BLaER1 treated with 17β-estradiol and CSF1 and Interleukin-3, amounts not matched to agents 10 nM and 100 nM (cell line): ENCODE measurements around the gene FXYD6.

Source experiments
- H3K27ac ChIP-seq, 11 experiments: shearing (Covaris generic); formaldehyde crosslinking; 2 replicates each; pipeline ENCODE4 v1.8.1; 2022
- H3K27me3 ChIP-seq, 11 experiments: shearing (Covaris generic); formaldehyde crosslinking; 2 replicates each; pipeline ENCODE4 v1.8.1; 2022
- H3K36me3 ChIP-seq, 11 experiments: shearing (Covaris generic); formaldehyde crosslinking; 2 replicates each; pipeline ENCODE4 v1.8.1; 2022
- H3K4me1 ChIP-seq, 10 experiments: shearing (Covaris generic); formaldehyde crosslinking; 2 replicates each; pipeline ENCODE4 v1.8.1; 2022
- H3K4me2 ChIP-seq, 11 experiments: shearing (Covaris generic); formaldehyde crosslinking; 2 replicates each; pipeline ENCODE4 v1.8.1; 2022
- H3K4me3 ChIP-seq, 10 experiments: shearing (Covaris generic); formaldehyde crosslinking; 2 replicates each; pipeline ENCODE4 v1.8.1; 2022
- H3K9ac ChIP-seq, 11 experiments: shearing (Covaris generic); formaldehyde crosslinking; 2 replicates each; pipeline ENCODE4 v1.8.1; 2022
- H3K9me3 ChIP-seq, 11 experiments: shearing (Covaris generic); formaldehyde crosslinking; replicated peaks in 1 of 11; 2 replicates each; pipeline ENCODE4 v1.8.1; 2022
- H4K20me1 ChIP-seq, 11 experiments: shearing (Covaris generic); formaldehyde crosslinking; 2 replicates each; pipeline ENCODE4 v1.8.1; 2022
- Cebpa-rat ChIP-seq, 11 experiments: shearing (Covaris generic); IDR thresholded peaks; 2 replicates each; pipeline ENCODE4 v1.8.1; 2022

Gene FXYD6

GRCh38 chr11:117882311-117882905 lies 6.0 kb upstream of the FXYD6 start:
- no peaks in the 10 kb centered on the region for H3K4me1 ChIP-seq
- no peak overlapping the region for H3K27ac ChIP-seq
- H3K9me3 ChIP-seq, result no peaks in the 10 kb centered on the region
- H3K36me3 ChIP-seq, result no peaks in the 10 kb centered on the region
- peaks cover 16 to 33% (median 27%) of the 10 kb centered on the region in 11 experiments for H3K27me3 ChIP-seq
- peaks cover 0 to 3% (median 0%) of the 10 kb centered on the region in 11 experiments; a peak in 5 of 22 replicates for H4K20me1 ChIP-seq
- no peak for TF ChIP-seq Cebpa-rat (IDR thresholded peaks at IDR 0.05)
- no peak overlapping the region for H3K4me2 ChIP-seq
- no peak overlapping the region for H3K4me3 ChIP-seq
- H3K9ac ChIP-seq, result no peak overlapping the region

GRCh38 chr11:117881217-117881616 lies 4.8 kb upstream of the FXYD6 start:
- no peak for TF ChIP-seq Cebpa-rat (IDR thresholded peaks at IDR 0.05)
- Histone ChIP-seq H3K9me3 (no peaks in the 10 kb centered on the region), H3K27ac (no peak overlapping the region), H3K36me3 (no peaks in the 10 kb centered on the region), H3K4me3 (no peak overlapping the region), H4K20me1 (peaks cover 0 to 11% (median 0%) of the 10 kb centered on the region in 11 experiments; a peak in 7 of 22 replicates), H3K4me1 (peaks cover 1 to 10% (median 2%) of the 10 kb centered on the region in 10 experiments; a peak in 18 of 20 replicates), H3K9ac (no peak overlapping the region), H3K4me2 (no peak overlapping the region), H3K27me3 (peaks cover 28 to 44% (median 39%) of the 10 kb centered on the region in 11 experiments)

- H3K27me3 ChIP-seq, result peaks cover 42 to 59% (median 53%) of the 10 kb centered on the region in 11 experiments
- H3K27ac ChIP-seq, result no peak overlapping the region
- H4K20me1 ChIP-seq, result peaks cover 0 to 18% (median 0%) of the 10 kb centered on the region in 11 experiments; a peak in 8 of 22 replicates
- no peak overlapping the region for H3K4me2 ChIP-seq
- no peak overlapping the region for H3K4me3 ChIP-seq
- peaks cover 12 to 21% (median 15%) of the 10 kb centered on the region in 10 experiments; a peak in 19 of 20 replicates for H3K4me1 ChIP-seq
- H3K36me3 ChIP-seq, result no peaks in the 10 kb centered on the region
- no peak for TF ChIP-seq Cebpa-rat (IDR thresholded peaks at IDR 0.05)
- no peak overlapping the region for H3K9ac ChIP-seq
- H3K9me3 ChIP-seq, result no peaks in the 10 kb centered on the region
Measured at GRCh38 chr11:117879516-117880480, 3.3 kb upstream of the FXYD6 start.

GRCh38 chr11:117878939-117879475 lies 2.5 kb upstream of the FXYD6 start:
- TF ChIP-seq Cebpa-rat (IDR thresholded peaks at IDR 0.05), result no peak
- Histone ChIP-seq H3K27me3 (peaks cover 50 to 67% (median 61%) of the 10 kb centered on the region in 11 experiments), H3K4me2 (no peak overlapping the region), H4K20me1 (peaks cover 0 to 18% (median 0%) of the 10 kb centered on the region in 11 experiments; a peak in 8 of 22 replicates), H3K4me3 (no peak overlapping the region), H3K36me3 (no peaks in the 10 kb centered on the region), H3K4me1 (peaks cover 19 to 29% (median 23%) of the 10 kb centered on the region in 10 experiments; a peak in 19 of 20 replicates), H3K9me3 (no peaks in the 10 kb centered on the region), H3K9ac (no peak overlapping the region), H3K27ac (no peak overlapping the region)

GRCh38 chr11:117878314-117878938 lies 2.0 kb upstream of the FXYD6 start:
- TF ChIP-seq Cebpa-rat (IDR thresholded peaks at IDR 0.05), result no peak
- Histone ChIP-seq H3K27me3 (peaks cover 56 to 72% (median 67%) of the 10 kb centered on the region in 11 experiments), H3K4me1 (peaks cover 25 to 35% (median 29%) of the 10 kb centered on the region in 10 experiments; a peak in 19 of 20 replicates), H3K4me3 (no peak overlapping the region), H4K20me1 (peaks cover 0 to 20% (median 0%) of the 10 kb centered on the region in 11 experiments; a peak in 8 of 22 replicates), H3K27ac (no peak overlapping the region), H3K36me3 (no peaks in the 10 kb centered on the region), H3K9ac (no peak overlapping the region), H3K9me3 (no peaks in the 10 kb centered on the region), H3K4me2 (no peak overlapping the region)

- Histone ChIP-seq H3K9me3 (no peaks in the 10 kb centered on the region), H3K4me3 (peak overlapping the region in 5 of 10 experiments; percentile 44 to 59 (median 49); a peak in 7 of 20 replicates), H3K9ac (no peak overlapping the region; a peak in 1 of 22 replicates), H3K4me1 (peaks cover 32 to 45% (median 39%) of the 10 kb centered on the region in 10 experiments; a peak in 19 of 20 replicates), H3K27ac (no peak overlapping the region), H4K20me1 (peaks cover 0 to 27% (median 0%) of the 10 kb centered on the region in 11 experiments; a peak in 8 of 22 replicates), H3K36me3 (no peaks in the 10 kb centered on the region), H3K27me3 (peaks cover 57 to 80% (median 76%) of the 10 kb centered on the region in 11 experiments), H3K4me2 (peak overlapping the region; percentile 65 to 91 (median 77); a peak in 20 of 22 replicates)
- no peak for TF ChIP-seq Cebpa-rat (IDR thresholded peaks at IDR 0.05)
Measured at GRCh38 chr11:117877120-117877784, 794 bp upstream of the FXYD6 start.

GRCh38 chr11:117876059-117876340 lies 458 bp downstream of the FXYD6 start:
- no peak for TF ChIP-seq Cebpa-rat (IDR thresholded peaks at IDR 0.05)
- peaks cover 32 to 45% (median 39%) of the 10 kb centered on the region in 10 experiments; a peak in 19 of 20 replicates for H3K4me1 ChIP-seq
- peak overlapping the region; percentile 32 to 66 (median 48); a peak in 17 of 20 replicates for H3K4me3 ChIP-seq
- no peak overlapping the region for H3K27ac ChIP-seq
- H3K9ac ChIP-seq, result 0 out of 22 replicates have a peak overlapping the region, but pooled peaks of 1 of the 11 experiments have one; percentile 40
- no peaks in the 10 kb centered on the region for H3K36me3 ChIP-seq
- H4K20me1 ChIP-seq, result peaks cover 0 to 27% (median 0%) of the 10 kb centered on the region in 11 experiments; a peak in 8 of 22 replicates
- peaks cover 57 to 82% (median 77%) of the 10 kb centered on the region in 11 experiments for H3K27me3 ChIP-seq
- peak overlapping the region; percentile 65 to 91 (median 77) for H3K4me2 ChIP-seq
- no peaks in the 10 kb centered on the region for H3K9me3 ChIP-seq
